GM23248 (cell line): Measurements from ENCODE around the gene PCGF2. TPM values are rescaled to one million over a fixed set of nuclear protein-coding genes. Genes with fewer than 3 reads are reported as not detected.

Source experiments
- DNase-seq: peaks from one replicate; pipeline ENCODE4 v3.0.0-alpha.2; 2015
- H2AFZ ChIP-seq: fragments of 200-600 bp; sonication (generic); 2 replicates; pipeline ENCODE4 v1.6.1; 2016; ENCODE audit warnings: antibody characterized with exemption
- H3F3A ChIP-seq: fragments of 200-600 bp; sonication (generic); 2 replicates; pipeline ENCODE4 v1.6.1; 2016; ENCODE audit warnings: mild to moderate bottlenecking, antibody characterized with exemption, mixed run types; ENCODE audit not compliant: insufficient read depth
- H3K27ac ChIP-seq: fragments of 200-600 bp; sonication (generic); 2 replicates; pipeline ENCODE4 v1.5.1; 2016; ENCODE audit warnings: mild to moderate bottlenecking
- H3K27me3 ChIP-seq: fragments of 200-600 bp; sonication (generic); replicated peaks from 2 replicates; pipeline ENCODE4 v1.6.1; 2016; ENCODE audit warnings: mild to moderate bottlenecking; ENCODE audit not compliant: insufficient read depth
- H3K36me3 ChIP-seq: fragments of 200-600 bp; sonication (generic); 2 replicates; pipeline ENCODE4 v1.6.1; 2016; ENCODE audit warnings: low read depth, mild to moderate bottlenecking
- H3K4me1 ChIP-seq: fragments of 200-600 bp; sonication (generic); 2 replicates; pipeline ENCODE4 v1.6.1; 2016; ENCODE audit warnings: mild to moderate bottlenecking; ENCODE audit not compliant: insufficient read depth
- H3K4me2 ChIP-seq: fragments of 200-600 bp; sonication (generic); one replicate; pipeline ENCODE4 v1.6.1; 2016; ENCODE audit warnings: mild to moderate bottlenecking; ENCODE audit not compliant: unreplicated experiment
- H3K4me3 ChIP-seq: fragments of 200-600 bp; sonication (generic); 2 replicates; pipeline ENCODE4 v1.5.1; 2016; ENCODE audit warnings: mild to moderate bottlenecking
- H3K79me2 ChIP-seq: fragments of 200-600 bp; sonication (generic); 2 replicates; pipeline ENCODE4 v1.6.1; 2016; ENCODE audit warnings: mild to moderate bottlenecking; ENCODE audit not compliant: insufficient read depth
- H3K9ac ChIP-seq: fragments of 200-600 bp; sonication (generic); 2 replicates; pipeline ENCODE4 v1.6.1; 2016; ENCODE audit warnings: mild to moderate bottlenecking
- H3K9me2 ChIP-seq: fragments of 200-600 bp; sonication (generic); 2 replicates; pipeline ENCODE4 v1.6.1; 2016; ENCODE audit warnings: mixed run types, mild to moderate bottlenecking, moderate library complexity; ENCODE audit not compliant: insufficient read depth
- H3K9me3 ChIP-seq: fragments of 200-600 bp; sonication (generic); one replicate; pipeline ENCODE4 v1.6.1; 2017; ENCODE audit warnings: low read depth
- H4K20me1 ChIP-seq: fragments of 200-600 bp; sonication (generic); 2 replicates; pipeline ENCODE4 v1.6.0; 2016; ENCODE audit not compliant: insufficient read depth
- EZH2 ChIP-seq: fragments of 200-600 bp; sonication (generic); IDR thresholded peaks from 2 replicates; pipeline ENCODE4 v1.6.1; 2018; ENCODE audit warnings: antibody characterized with exemption, mild to moderate bottlenecking; ENCODE audit not compliant: insufficient read depth, poor library complexity, severe bottlenecking
- EZH2phosphoT487 ChIP-seq: fragments of 200-600 bp; sonication (generic); IDR thresholded peaks from 2 replicates; pipeline ENCODE4 v1.6.1; 2018; ENCODE audit warnings: antibody characterized with exemption, moderate library complexity, mild to moderate bottlenecking, low read depth; ENCODE audit not compliant: insufficient read depth
- WGBS, 2 experiments: methylation state at CpG; one replicate each; pipeline ENCODE4 v1.1.6; 2015 to 2017; ENCODE audit warnings: low lambda C conversion rate in 2 of 2, low coverage in 1 of 2; ENCODE audit errors: missing lambda C conversion rate in 2 of 2; 5-methylcytosine and 5-hydroxymethylcytosine counted together
- in situ Hi-C: fragments of 300-500 bp; cut with MboI; formaldehyde crosslinking; loops from 2 replicates; pipeline ENCODE4 v1.15.0; 2020
- polyA plus RNA-seq: library from polyadenylated mRNA; unstranded; fragments of >200 nt; fragmentation: Nextera tagmentation; extraction: Ambion mirVana; gene quantifications from 2 replicates; pipeline ENCODE4 v1.2.1, GENCODE V29; 2016
- total RNA-seq: library from RNA; depleted of rRNA; stranded (reverse); fragments of >200 nt; shearing (Covaris generic); gene quantifications from 2 replicates; pipeline ENCODE4 v1.2.3, GENCODE V29; 2014; rRNA removed

Gene PCGF2
- total RNA-seq (3.5 and 3.8 TPM in 2 replicates), polyA plus RNA-seq (4.6 and 5.5 TPM in 2 replicates)

DNA sequence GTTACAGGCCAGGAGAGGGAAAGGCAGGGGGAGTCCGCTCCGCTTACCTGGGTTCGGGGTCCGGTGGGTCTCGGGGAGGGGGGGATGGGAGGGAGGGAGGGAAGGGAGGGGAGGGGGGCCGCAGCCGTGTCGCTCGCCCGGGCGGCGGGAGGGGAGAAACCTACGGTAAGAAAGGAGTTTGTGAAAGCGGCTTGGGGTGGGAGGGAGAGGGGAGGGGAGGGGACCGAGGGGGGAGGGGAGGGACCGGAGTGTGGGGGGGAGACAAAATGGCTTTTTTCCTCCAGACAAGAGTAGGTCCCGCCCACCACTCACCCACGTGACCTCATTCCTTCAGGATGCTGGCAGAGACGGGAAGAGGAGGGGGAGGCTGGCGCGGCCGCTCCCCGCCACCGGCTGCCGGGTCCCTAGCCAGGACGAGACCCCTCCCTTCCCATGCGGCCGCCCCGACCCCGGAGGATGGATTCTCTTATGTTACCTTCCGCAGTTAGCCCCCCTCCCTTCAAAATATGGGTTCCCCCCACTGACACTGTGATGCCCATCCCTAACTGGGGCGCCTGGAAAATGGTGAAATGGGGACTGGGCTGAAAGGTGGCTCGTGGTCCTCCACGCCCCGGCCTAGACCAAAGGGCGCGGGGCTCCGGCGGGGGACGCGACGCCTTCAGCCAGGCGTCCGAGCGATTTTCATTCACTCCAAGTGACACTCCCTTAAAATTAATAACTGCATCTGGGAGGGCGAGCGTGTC is at the start of gene PCGF2:
PCGF2 (minus strand) TSS at position 188 of the 743 bp plus-strand sequence. CDS start 7,934 bp downstream, outside the sequence.
- no peaks in the 10 kb centered on the region for H3K9me2 ChIP-seq
- no peak for TF ChIP-seq EZH2
- TF ChIP-seq EZH2phosphoT487 = no peak
- H3K27ac ChIP-seq = peak within 1 kb of the TSS; percentile 50

DNA sequence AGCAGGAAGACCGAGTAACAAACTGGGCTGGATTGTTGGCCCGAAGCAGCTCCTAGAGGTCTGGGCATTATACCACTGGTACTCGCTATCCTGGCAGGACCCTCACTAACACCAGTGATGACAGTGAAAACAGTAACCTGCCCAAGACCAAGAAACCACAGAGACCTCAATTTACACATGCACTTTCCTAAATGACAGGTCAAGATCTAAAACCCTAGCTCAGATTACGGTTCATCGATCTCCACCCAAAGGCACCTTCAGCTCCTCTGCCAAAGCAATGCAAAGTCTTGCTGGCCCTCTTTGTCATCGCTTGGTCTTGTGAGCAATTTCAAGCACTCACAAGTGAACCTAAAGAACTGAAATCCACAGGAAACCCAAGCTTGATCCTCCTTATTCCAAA is 49.7 kb upstream of the PCGF2 start:
- 0 out of 2 replicates have a peak, but pooled peaks cover 4% of the 10 kb centered on the region for H4K20me1 ChIP-seq
- H3K9me3 ChIP-seq = no peaks in the 10 kb centered on the region
- peaks cover 52% of the 10 kb centered on the region for H3F3A ChIP-seq
- H3K9me2 ChIP-seq = no peaks in the 10 kb centered on the region
- peaks cover 64% of the 10 kb centered on the region for H3K79me2 ChIP-seq
- 79 to 81% methylated on average over 6 of the region's 6 CpGs for WGBS, 2 experiments
- H3K36me3 ChIP-seq = peaks cover 16% of the 10 kb centered on the region; the same call in 1 of the 2 replicates
- in situ Hi-C loops = no loop called here
- H3K4me3 ChIP-seq = peak overlapping the region; percentile 88
- TF ChIP-seq EZH2phosphoT487 = no peak
- no peak for TF ChIP-seq EZH2
- H2AFZ ChIP-seq = no peak overlapping the region
- H3K4me2 ChIP-seq = peak overlapping the region; percentile 100
- H3K9ac ChIP-seq = peak overlapping the region; percentile 97
- H3K4me1 ChIP-seq = peaks cover 21% of the 10 kb centered on the region
- H3K27me3 ChIP-seq = no peaks in the 10 kb centered on the region
- peak; percentile 37 for DNase-seq
- peak overlapping the region; percentile 96 for H3K27ac ChIP-seq

More for the DNA sequence above, at the start of gene PCGF2:
- peak within 1 kb of the TSS; percentile 84 for H2AFZ ChIP-seq
- no peaks in the 10 kb centered on the region for H3K27me3 ChIP-seq
- H3K79me2 ChIP-seq = peaks cover 55% of the 10 kb centered on the region
- H3K36me3 ChIP-seq = no peaks in the 10 kb centered on the region
- peak; percentile 92 for DNase-seq
- H3K4me2 ChIP-seq = peak within 1 kb of the TSS; percentile 96
- no peaks in the 10 kb centered on the region for H4K20me1 ChIP-seq
- H3K9me3 ChIP-seq = no peaks in the 10 kb centered on the region
- 0 to 2% methylated on average over 14 to 44 of the region's 47 CpGs for WGBS, 2 experiments
- H3K9ac ChIP-seq = peak within 1 kb of the TSS; percentile 81
- in situ Hi-C loops = no loop called here
- peaks cover 12% of the 10 kb centered on the region for H3K4me1 ChIP-seq
- peaks cover 4% of the 10 kb centered on the region; the same call in 1 of the 2 replicates for H3F3A ChIP-seq
- peak within 1 kb of the TSS; percentile 88 for H3K4me3 ChIP-seq

DNA sequence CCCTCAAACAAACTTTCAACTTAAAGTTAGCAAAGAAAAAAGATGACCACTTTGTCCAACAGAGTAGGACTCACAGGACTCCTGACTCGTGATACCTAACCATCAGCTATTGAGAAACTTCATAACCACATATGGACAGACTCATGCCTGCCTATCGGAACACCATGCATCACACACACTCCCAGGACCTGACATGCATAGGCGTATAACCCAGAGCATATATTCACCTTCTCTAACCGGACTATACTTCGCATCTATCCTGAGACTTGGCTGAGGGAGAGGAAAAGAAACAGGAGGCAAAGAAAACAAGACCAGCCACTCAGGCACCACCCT is 49.0 kb upstream of the PCGF2 start:
- peak overlapping the region; percentile 88 for H3K4me3 ChIP-seq
- no peak overlapping the region for H2AFZ ChIP-seq
- no peaks in the 10 kb centered on the region for H3K9me2 ChIP-seq
- H3K4me1 ChIP-seq = peaks cover 21% of the 10 kb centered on the region
- H3K4me2 ChIP-seq = peak overlapping the region; percentile 100
- peaks cover 50% of the 10 kb centered on the region for H3F3A ChIP-seq
- DNase-seq = peak; percentile 76
- in situ Hi-C loops = no loop called here
- H4K20me1 ChIP-seq = 0 out of 2 replicates have a peak, but pooled peaks cover 4% of the 10 kb centered on the region
- H3K9me3 ChIP-seq = no peaks in the 10 kb centered on the region
- peak overlapping the region; percentile 96 for H3K27ac ChIP-seq
- H3K79me2 ChIP-seq = peaks cover 71% of the 10 kb centered on the region
- H3K9ac ChIP-seq = peak overlapping the region; percentile 97; the same call in 1 of the 2 replicates
- 75 to 81% methylated on average over 5 of the region's 5 CpGs for WGBS, 2 experiments
- H3K27me3 ChIP-seq = no peaks in the 10 kb centered on the region
- TF ChIP-seq EZH2 (no peak), EZH2phosphoT487 (no peak)
- H3K36me3 ChIP-seq = peaks cover 13% of the 10 kb centered on the region; the same call in 1 of the 2 replicates

DNA sequence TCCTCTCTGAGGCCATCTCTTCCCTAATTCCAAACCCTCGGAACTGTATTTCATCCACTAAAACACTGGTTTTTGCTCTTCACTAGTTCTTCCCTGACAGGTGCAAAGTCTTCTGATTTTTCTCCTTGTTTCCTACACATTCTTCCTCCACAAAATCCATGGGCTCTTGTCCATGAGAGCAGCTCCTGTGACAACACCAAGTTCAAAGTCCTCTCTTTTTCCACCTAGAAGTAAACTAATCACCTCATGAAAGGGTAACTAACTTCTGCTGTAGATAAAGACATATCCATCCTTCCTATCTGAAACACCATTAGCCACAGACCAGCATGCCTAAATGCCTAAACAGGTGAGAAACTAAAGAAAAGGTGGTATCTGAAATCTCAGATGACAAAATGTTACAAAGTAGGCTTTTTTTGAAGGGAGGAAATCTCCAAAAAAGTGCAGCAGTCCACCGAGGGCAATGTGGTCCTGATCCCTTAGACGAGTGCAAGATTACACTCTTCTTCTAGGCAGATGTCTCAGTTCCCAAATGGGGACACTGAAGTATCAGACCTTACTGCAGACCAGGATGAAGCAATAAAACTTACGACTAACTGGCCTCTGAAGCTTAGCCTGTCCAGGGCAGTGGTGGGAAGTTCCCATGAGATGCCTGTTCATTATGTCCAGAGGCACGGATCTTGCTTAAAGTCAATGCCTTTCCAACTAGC is 48.5 kb upstream of the PCGF2 start:
- no peaks in the 10 kb centered on the region for H3K9me3 ChIP-seq
- no peak overlapping the region for H3K9ac ChIP-seq
- H3F3A ChIP-seq = peaks cover 45% of the 10 kb centered on the region
- H4K20me1 ChIP-seq = 0 out of 2 replicates have a peak, but pooled peaks cover 4% of the 10 kb centered on the region
- peaks cover 21% of the 10 kb centered on the region for H3K4me1 ChIP-seq
- H3K79me2 ChIP-seq = peaks cover 76% of the 10 kb centered on the region
- H3K4me2 ChIP-seq = peak overlapping the region; percentile 100
- in situ Hi-C loops = no loop called here
- no peak for DNase-seq
- H3K4me3 ChIP-seq = peak overlapping the region; percentile 88
- H3K27me3 ChIP-seq = no peaks in the 10 kb centered on the region
- H3K27ac ChIP-seq = peak overlapping the region; percentile 96
- no peaks in the 10 kb centered on the region for H3K9me2 ChIP-seq
- TF ChIP-seq EZH2phosphoT487 (no peak), EZH2 (no peak)
- no peak overlapping the region for H2AFZ ChIP-seq
- peaks cover 8% of the 10 kb centered on the region; the same call in 1 of the 2 replicates for H3K36me3 ChIP-seq
- WGBS, 2 experiments = 53 to 54% methylated on average over 5 of the region's 5 CpGs
